T-helper 17 cell (primary cell): ENCODE results near the gene SCMH1. TPM values are rescaled to one million over a fixed set of nuclear protein-coding genes. Genes with fewer than 3 reads are reported as not detected.

ENCODE experiments used
- ATAC-seq: fragments of 150-1000 bp; cut with Tn5 transposase; 2 replicates; pipeline ENCODE4 v1.10.0; 2021; ENCODE audit warnings: mild to moderate bottlenecking, moderate library complexity
- DNase-seq, 3 donors: peaks; one replicate each; pipeline versions ENCODE4 v3.0.0 to v3.0.0-alpha.2; 2020 to 2021
- H3K9me3 ChIP-seq: one replicate; pipeline ENCODE4 v1.7.0; 2013; ENCODE audit warnings: low read length, mild to moderate bottlenecking; ENCODE audit not compliant: control insufficient read depth, poor library complexity, severe bottlenecking
- H3K27ac Mint-ChIP-seq: one replicate; pipeline ENCODE4 v1.8.0; 2022; ENCODE audit warnings: mild to moderate bottlenecking, moderate library complexity, mixed read lengths
- H3K27me3 Mint-ChIP-seq: one replicate; pipeline ENCODE4 v1.8.0; 2022; ENCODE audit warnings: mixed read lengths
- H3K36me3 Mint-ChIP-seq: one replicate; pipeline ENCODE4 v1.8.0; 2022; ENCODE audit warnings: low read depth, mixed read lengths
- H3K4me1 Mint-ChIP-seq: one replicate; pipeline ENCODE4 v1.8.0; 2022; ENCODE audit warnings: mild to moderate bottlenecking, mixed read lengths
- H3K4me3 Mint-ChIP-seq: one replicate; pipeline ENCODE4 v1.8.0; 2022; ENCODE audit warnings: mild to moderate bottlenecking, moderate library complexity, mixed read lengths
- total RNA-seq, 4 donors: library from RNA in 2 of 4; stranded (reverse) in 2 of 4; gene quantifications; one replicate each; pipeline ENCODE4 v1.2.3 and lab custom pipeline; 2022 to 2026

Gene SCMH1
- total RNA-seq, 2 donors from 2014 or later = 18.6 to 19.4 TPM

DNA sequence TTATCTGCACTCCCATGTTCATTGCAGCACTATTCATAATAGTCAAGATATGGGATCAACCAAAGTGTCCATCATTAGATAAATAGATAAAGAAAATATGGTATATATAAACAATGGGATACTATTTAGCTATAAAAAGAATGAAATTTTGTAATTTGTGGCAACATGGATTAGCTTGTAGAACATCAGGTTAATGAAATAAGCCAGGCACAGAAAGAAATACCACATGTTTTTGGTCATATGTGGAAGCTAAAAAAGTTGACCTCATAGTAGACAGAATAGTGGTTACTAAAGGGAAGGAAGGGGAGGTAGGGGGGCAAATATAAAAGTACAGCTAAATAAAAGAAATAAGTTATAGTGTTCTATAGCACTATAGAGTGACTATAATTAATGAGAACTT lies 68.5 kb downstream of the SCMH1 start:
- Mint-ChIP-seq H3K36me3 (no peaks in the 10 kb centered on the region), H3K27ac (no peak overlapping the region)
- ATAC-seq = no peak

DNA sequence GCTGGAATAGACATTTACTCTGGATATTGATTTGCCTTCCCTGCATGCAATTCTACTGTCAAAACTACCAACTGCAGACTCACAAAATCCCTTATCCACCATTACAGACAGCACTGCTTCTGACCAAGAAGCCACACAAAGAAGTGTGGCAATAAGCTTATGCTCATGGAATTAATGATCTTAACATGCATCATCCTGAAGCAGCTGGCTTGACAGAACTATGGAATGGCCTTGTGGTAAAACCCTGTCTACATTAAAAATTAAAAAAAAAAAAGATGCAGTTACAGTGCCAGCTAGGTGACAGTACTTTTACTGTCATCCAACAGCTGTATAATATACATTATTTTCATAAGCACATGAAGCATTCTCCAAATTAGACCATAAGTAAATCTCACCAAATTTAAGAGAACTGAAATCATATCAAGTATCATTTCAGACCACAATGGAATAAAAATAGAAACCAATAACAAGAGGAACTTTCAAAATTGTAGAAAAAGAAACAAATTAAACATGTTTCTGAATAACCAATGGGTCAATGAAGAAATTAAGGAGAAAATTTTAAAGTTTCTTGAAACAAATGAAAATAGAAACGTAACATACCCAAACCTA lies 70.7 kb downstream of the SCMH1 start:
- H3K36me3 Mint-ChIP-seq = peaks cover 3% of the 10 kb centered on the region
- H3K9me3 ChIP-seq = peaks cover 8% of the 10 kb centered on the region
- H3K4me1 Mint-ChIP-seq = no peaks in the 10 kb centered on the region
- ATAC-seq = no peak
- H3K27ac Mint-ChIP-seq = no peak overlapping the region
- no peak overlapping the region for H3K4me3 Mint-ChIP-seq
- no peaks in the 10 kb centered on the region for H3K27me3 Mint-ChIP-seq
- DNase-seq = no peak

More for the DNA sequence above, 68.5 kb downstream of the SCMH1 start:
- DNase-seq = no peak
- no peak overlapping the region for H3K4me3 Mint-ChIP-seq
- H3K4me1 Mint-ChIP-seq = no peaks in the 10 kb centered on the region
- H3K27me3 Mint-ChIP-seq = no peaks in the 10 kb centered on the region
- no peaks in the 10 kb centered on the region for H3K9me3 ChIP-seq

DNA sequence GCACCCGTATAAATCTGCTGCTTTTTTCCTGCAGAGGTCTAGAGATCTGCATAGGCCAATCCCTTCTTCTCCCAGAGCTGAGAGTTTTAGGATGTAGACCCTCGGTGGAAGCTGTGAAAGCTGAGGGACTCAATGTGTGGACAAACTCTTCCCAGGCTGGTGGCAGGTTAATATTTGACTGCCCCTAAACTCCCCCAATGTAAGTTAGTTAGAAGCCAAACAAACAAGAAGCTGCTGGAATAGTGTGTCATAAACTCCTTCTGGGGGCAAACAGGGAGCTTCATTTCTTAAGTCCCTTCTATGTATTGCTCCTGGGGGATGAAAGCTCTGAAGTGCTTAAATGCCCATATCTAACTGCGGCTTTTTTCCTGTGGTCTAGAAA lies 72.3 kb downstream of the SCMH1 start:
- ATAC-seq (no peak), DNase-seq (no peak)
- H3K9me3 ChIP-seq = peaks cover 8% of the 10 kb centered on the region
- Mint-ChIP-seq H3K27me3 (no peaks in the 10 kb centered on the region), H3K4me3 (no peak overlapping the region), H3K4me1 (no peaks in the 10 kb centered on the region), H3K27ac (no peak overlapping the region), H3K36me3 (peaks cover 3% of the 10 kb centered on the region)

DNA sequence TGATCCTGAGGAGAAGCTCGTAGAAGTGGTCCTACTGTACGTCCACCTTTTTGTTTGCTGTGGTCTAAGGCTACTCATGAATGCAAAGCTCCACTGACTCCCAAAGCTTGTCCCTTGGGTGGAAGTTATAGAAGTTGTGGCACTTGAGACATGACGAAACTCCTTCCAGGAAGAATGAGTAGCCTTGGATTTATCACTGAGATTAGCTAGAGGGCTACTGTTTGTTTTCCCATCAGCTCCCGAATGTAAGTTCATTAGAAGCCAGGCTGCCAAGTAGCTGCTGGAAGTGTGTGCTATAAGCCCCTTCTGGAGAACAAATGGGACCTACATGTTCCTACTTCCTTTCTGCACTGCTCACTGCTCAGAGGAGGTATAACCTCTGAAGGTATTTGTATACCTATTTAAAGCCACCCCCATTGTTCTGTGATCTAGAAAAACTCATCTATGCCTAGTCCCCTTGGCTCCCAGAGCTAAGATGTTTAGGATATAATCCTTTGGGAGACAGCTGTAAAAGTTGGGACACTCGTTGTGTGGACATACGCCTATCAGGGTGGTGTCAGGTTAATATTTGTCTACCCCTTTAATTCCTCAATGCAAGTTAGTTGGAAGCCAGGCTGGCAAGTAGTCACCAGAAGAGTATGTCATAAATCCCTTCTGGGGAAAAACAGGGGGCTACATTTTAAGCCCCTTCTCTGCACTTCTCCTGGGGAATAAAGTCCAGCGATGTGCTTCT lies 72.9 kb downstream of the SCMH1 start:
- H3K27me3 Mint-ChIP-seq = no peaks in the 10 kb centered on the region
- H3K36me3 Mint-ChIP-seq = peaks cover 3% of the 10 kb centered on the region
- peaks cover 8% of the 10 kb centered on the region for H3K9me3 ChIP-seq
- no peak for ATAC-seq
- no peaks in the 10 kb centered on the region for H3K4me1 Mint-ChIP-seq
- no peak overlapping the region for H3K4me3 Mint-ChIP-seq
- no peak overlapping the region for H3K27ac Mint-ChIP-seq
- DNase-seq = no peak

DNA sequence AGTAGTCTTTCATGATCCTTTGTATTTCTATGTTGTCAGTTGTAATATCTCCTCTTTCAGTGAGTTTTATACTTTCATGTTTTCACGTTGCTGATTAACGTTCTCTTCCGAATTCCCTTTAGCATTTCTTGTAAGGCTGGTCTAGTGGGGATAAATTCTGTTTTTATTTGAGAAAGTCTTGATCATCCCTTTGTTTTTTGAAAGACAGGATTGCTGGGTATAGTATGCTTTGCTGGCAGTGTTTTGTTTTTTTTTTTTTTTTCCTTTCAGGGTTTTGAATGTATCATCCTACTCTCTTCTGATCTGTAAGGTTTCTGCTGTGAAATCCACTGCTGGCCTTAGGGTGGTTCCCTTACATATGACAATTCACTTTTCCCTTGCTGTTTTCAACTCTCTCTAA lies 74.4 kb downstream of the SCMH1 start:
- no peak overlapping the region for H3K4me3 Mint-ChIP-seq
- no peak overlapping the region for H3K27ac Mint-ChIP-seq
- no peak for ATAC-seq
- no peak for DNase-seq
- H3K4me1 Mint-ChIP-seq = peaks cover 3% of the 10 kb centered on the region
- H3K27me3 Mint-ChIP-seq = no peaks in the 10 kb centered on the region
- peaks cover 5% of the 10 kb centered on the region for H3K36me3 Mint-ChIP-seq
- H3K9me3 ChIP-seq = peaks cover 8% of the 10 kb centered on the region

DNA sequence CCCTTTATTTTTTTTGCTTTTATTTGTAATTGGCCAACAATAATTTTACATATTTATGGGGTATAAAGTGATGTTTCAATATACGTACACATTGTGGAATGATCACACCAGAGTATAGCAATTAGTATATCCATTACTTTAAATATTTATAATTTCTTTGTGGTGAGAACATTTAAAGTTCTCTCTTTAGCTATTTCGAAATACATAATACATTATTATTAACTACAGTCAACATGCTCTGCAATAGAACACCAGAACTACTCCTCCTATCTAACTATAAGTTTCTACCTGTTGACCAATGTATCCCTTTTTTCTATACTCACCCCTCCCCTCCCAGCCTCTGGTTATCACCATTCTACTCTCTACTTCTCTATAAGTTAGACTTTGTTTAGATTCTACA lies 77.4 kb downstream of the SCMH1 start:
- Mint-ChIP-seq H3K27ac (no peak overlapping the region), H3K4me1 (peaks cover 3% of the 10 kb centered on the region), H3K4me3 (no peak overlapping the region), H3K27me3 (no peaks in the 10 kb centered on the region), H3K36me3 (peaks cover 6% of the 10 kb centered on the region)
- no peak for DNase-seq
- ATAC-seq = no peak
- peaks cover 8% of the 10 kb centered on the region for H3K9me3 ChIP-seq

DNA sequence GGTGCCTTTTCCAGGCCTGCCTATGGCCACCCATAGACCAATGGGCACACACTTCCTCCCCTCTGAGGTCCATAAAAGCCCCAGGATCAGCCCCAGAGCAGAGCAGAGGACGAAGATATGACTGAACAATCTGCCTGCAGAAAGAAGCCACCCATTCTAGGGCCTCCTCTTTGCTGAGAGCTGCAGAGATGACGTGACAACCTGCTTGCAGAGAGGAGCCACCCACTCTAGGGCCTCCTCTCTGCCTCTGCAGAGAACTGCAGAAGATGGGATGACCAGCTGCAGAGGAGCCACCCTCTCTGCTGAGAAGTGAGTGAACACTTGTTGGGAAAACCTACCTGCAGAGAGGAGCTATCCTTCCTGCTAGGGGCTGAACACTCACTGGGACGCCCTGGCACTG lies 79.7 kb downstream of the SCMH1 start:
- H3K27ac Mint-ChIP-seq = no peak overlapping the region
- H3K4me1 Mint-ChIP-seq = peaks cover 3% of the 10 kb centered on the region
- ATAC-seq (no peak), DNase-seq (no peak)
- H3K4me3 Mint-ChIP-seq = no peak overlapping the region
- peaks cover 1% of the 10 kb centered on the region for H3K9me3 ChIP-seq
- peaks cover 4% of the 10 kb centered on the region for H3K36me3 Mint-ChIP-seq
- no peaks in the 10 kb centered on the region for H3K27me3 Mint-ChIP-seq

DNA sequence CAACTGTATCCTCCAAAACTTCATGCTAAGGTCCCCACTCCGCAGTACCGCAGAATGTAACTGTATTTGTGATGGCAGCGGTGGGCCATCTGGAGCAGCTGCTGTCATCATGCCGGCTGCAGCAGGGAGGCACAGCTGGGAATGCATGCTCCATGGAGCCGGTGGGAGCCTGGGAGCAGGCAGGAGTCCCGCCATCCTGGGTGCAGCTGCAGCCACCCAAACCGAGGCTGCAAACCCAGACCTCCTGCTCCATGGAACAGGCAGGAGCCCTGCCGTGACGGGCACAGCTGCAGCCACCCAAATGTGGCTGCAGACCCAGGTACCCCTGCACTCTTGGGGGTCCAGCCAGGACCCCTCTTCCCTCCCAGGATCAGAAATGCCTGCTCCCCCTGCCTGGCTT lies 80.3 kb downstream of the SCMH1 start:
- Mint-ChIP-seq H3K27ac (no peak overlapping the region), H3K4me1 (peaks cover 3% of the 10 kb centered on the region), H3K4me3 (no peak overlapping the region), H3K27me3 (no peaks in the 10 kb centered on the region), H3K36me3 (peaks cover 4% of the 10 kb centered on the region)
- ATAC-seq = no peak
- DNase-seq = no peak
- H3K9me3 ChIP-seq = no peaks in the 10 kb centered on the region

DNA sequence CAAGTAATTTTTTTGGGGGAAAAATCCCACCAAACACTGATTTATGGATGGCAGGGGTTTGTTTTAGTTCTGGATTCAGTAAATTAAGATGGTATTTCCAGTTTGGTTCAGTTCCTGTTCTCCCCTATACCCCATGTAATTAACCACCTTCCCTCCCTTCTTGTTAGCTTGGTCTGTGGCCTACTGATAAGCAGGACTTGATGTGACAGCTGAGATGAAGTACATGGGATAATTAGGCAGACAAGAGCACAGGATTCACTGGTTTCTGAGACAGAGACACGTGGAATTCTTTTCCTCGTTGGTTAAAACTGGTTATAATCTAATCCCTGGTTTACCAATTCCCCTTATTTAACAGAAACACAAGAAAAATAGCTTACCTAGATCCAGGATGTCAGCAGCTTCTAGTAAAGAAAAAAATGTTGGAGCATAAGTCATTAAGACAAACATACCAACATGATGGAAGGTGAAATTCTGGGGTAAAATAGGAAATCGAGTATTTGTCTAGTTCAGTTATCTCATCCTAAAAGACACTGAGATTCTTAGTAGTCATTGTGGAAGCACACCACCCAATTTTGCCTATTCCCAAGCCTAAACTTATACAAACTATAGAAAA lies 81.5 kb downstream of the SCMH1 start:
- no peaks in the 10 kb centered on the region for H3K9me3 ChIP-seq
- no peak for DNase-seq
- Mint-ChIP-seq H3K4me1 (peaks cover 3% of the 10 kb centered on the region), H3K4me3 (no peak overlapping the region), H3K27me3 (no peaks in the 10 kb centered on the region), H3K27ac (no peak overlapping the region), H3K36me3 (peaks cover 4% of the 10 kb centered on the region)
- no peak for ATAC-seq

DNA sequence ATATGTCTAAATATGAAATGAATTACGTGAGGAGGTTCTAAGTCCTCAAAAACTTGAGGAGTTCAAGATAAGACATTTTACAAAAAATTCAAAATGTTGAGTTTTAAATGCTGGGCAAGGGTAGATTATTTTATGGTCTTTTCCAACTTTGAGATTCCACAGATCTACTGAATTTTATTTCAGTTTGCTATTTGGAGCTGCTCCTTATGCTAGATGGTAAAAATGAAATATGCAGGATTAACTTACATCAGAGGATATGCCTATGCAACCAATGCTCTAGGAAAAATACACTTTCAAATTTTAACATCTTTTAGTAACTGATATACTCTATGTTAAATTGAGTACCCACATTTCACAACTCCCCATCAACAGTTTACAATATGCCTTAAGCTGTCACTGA lies 83.1 kb downstream of the SCMH1 start:
- no peak overlapping the region for H3K4me3 Mint-ChIP-seq
- DNase-seq (no peak), ATAC-seq (no peak)
- H3K4me1 Mint-ChIP-seq = peaks cover 2% of the 10 kb centered on the region
- H3K27me3 Mint-ChIP-seq = no peaks in the 10 kb centered on the region
- H3K36me3 Mint-ChIP-seq = peaks cover 2% of the 10 kb centered on the region
- H3K27ac Mint-ChIP-seq = no peak overlapping the region
- no peaks in the 10 kb centered on the region for H3K9me3 ChIP-seq

DNA sequence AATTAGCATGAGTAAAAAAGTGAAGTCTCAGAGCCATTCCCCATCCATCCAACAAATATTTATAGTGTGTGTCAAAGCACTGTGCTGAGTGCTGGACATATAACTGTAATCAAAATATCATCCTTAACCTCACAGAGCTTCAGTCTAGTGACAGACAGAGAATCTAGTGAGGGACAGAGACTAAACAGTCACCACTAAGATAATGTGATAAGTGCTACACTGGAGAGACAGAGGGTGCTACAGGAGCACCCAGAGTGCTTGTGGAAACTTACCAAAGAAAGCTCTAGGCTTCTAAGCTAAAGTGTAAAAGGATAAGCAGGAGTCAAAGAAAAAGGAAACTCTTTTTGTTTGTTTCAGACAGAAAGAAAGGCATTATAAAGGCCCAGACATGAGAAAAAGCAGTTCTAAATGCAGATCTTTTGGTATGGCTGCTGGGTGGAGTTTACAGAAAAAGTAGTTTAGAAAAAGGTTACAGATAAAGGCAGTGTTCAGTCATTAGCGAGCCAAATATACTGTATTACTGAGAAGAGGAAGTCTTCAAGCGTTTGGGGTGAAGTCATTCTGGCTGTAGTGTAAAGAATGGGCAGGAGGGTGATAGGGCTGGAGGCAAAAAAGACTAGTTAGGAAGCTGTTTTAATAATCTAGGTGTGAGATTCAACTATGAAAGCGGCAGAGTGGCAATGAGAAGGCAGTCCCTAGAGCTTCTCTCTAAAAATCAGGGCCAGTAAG lies 83.8 kb downstream of the SCMH1 start:
- Mint-ChIP-seq H3K27me3 (no peaks in the 10 kb centered on the region), H3K36me3 (peaks cover 2% of the 10 kb centered on the region), H3K4me1 (no peaks in the 10 kb centered on the region), H3K4me3 (no peak overlapping the region), H3K27ac (no peak overlapping the region)
- no peaks in the 10 kb centered on the region for H3K9me3 ChIP-seq
- ATAC-seq (no peak), DNase-seq (no peak)

DNA sequence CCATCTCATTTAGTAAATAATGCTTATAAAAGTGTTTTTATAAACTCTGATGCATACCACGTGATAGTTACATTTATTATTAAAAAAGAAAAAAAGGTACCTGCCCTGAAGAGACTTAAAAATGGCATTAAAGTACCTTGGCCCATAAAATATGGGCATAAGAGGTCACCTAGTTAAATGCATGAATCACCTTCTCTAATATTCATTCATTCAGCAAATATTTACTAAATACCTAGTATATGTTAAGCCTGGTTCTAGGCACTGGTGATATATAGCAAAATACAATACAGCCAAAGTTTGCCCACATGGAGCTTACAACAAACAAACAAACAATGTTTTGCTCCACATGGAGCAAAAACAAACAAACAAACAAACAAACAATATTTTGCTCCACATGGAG lies 87.0 kb downstream of the SCMH1 start:
- Mint-ChIP-seq H3K27ac (no peak overlapping the region), H3K27me3 (no peaks in the 10 kb centered on the region), H3K4me3 (no peak overlapping the region), H3K4me1 (no peaks in the 10 kb centered on the region), H3K36me3 (peaks cover 4% of the 10 kb centered on the region)
- no peaks in the 10 kb centered on the region for H3K9me3 ChIP-seq
- no peak for DNase-seq
- no peak for ATAC-seq

DNA sequence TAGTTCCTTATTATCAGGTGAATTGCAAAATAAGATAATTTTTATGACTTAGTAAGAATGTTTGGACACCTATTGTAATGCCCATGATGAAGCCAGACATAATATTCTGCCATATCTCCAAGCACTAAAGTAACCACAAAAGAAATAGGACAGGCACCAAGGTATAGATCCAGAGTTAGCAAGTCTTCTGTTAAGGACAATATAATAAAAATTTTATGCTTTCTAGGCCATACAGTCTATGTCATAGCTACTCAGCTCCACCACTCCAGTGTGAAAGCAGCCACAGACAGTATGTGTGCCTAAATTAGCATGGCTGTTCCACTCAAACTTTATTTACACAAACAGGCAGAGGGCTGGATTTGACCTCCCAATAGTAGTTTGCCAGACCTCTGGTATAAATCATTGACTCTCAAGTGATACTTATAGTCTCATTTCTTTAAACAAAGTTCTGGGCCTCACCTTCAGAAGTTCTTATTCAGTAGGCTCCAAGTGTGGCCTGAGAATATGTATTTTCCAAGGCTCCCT lies 88.3 kb downstream of the SCMH1 start:
- H3K9me3 ChIP-seq = no peaks in the 10 kb centered on the region
- no peak overlapping the region for H3K4me3 Mint-ChIP-seq
- ATAC-seq = no peak
- no peak overlapping the region for H3K27ac Mint-ChIP-seq
- H3K4me1 Mint-ChIP-seq = no peaks in the 10 kb centered on the region
- H3K27me3 Mint-ChIP-seq = no peaks in the 10 kb centered on the region
- peaks cover 8% of the 10 kb centered on the region for H3K36me3 Mint-ChIP-seq
- DNase-seq = no peak
